ENCODE data around the gene PLEKHA8.

DNA sequence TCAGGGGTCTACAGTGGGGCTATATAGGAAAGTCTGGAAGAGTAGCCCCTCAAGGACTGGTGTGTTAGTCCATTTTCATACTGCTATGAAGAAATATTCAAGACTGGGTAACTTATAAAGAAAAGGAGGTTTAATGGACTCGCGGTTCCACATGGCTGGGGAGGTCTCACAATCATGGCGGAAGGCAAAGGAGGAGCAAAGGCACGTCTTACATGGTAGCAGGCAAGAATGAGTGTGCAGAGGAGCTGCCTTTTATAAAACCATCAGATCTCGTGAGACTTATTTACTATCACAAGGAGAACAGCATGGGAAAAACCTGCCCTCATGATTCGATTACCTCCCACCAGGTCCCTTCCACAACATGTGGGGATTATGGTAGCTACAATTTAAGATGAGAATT, 4.7 kb upstream of the PLEKHA8 start:
- TF ChIP-seq, protein P1, sequence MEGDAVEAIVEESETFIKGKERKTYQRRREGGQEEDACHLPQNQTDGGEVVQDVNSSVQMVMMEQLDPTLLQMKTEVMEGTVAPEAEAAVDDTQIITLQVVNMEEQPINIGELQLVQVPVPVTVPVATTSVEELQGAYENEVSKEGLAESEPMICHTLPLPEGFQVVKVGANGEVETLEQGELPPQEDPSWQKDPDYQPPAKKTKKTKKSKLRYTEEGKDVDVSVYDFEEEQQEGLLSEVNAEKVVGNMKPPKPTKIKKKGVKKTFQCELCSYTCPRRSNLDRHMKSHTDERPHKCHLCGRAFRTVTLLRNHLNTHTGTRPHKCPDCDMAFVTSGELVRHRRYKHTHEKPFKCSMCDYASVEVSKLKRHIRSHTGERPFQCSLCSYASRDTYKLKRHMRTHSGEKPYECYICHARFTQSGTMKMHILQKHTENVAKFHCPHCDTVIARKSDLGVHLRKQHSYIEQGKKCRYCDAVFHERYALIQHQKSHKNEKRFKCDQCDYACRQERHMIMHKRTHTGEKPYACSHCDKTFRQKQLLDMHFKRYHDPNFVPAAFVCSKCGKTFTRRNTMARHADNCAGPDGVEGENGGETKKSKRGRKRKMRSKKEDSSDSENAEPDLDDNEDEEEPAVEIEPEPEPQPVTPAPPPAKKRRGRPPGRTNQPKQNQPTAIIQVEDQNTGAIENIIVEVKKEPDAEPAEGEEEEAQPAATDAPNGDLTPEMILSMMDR (conservative IDR thresholded peaks at IDR 0.05; ENCODE audit: low read length): no peak
- TF ChIP-seq EZH2phosphoT487 (IDR thresholded peaks at IDR 0.05; ENCODE audit: borderline replicate concordance, low read depth, low read length): no peak
